Neural cell (in vitro differentiated cells): Measurements from ENCODE around the gene AKAP4. TPM values are rescaled to one million over a fixed set of nuclear protein-coding genes. Genes with fewer than 3 reads are reported as not detected.

Experiments used
- H2AFZ ChIP-seq: fragments of 200-600, 300-800 bp; sonication (generic), shearing (Covaris generic); 2 replicates; pipeline ENCODE4 v1.6.0; 2014; ENCODE audit warnings: low read depth, mild to moderate bottlenecking, antibody characterized with exemption, low read length, moderate library complexity
- H3F3A ChIP-seq: fragments of 200-600 bp; shearing (Covaris generic); 2 replicates; pipeline ENCODE4 v1.6.1; 2016; ENCODE audit warnings: mild to moderate bottlenecking, moderate library complexity, mixed read lengths, antibody characterized with exemption, low read length; ENCODE audit not compliant: insufficient read depth, poor library complexity, severe bottlenecking
- H3K27ac ChIP-seq: fragments of 200-600, 300-800 bp; sonication (generic), shearing (Covaris generic); 2 replicates; pipeline ENCODE4 v1.5.1; 2014; ENCODE audit warnings: mild to moderate bottlenecking, low read length, moderate library complexity
- H3K27me3 ChIP-seq: fragments of 300-800, 200-600 bp; sonication (generic), shearing (Covaris generic); 2 replicates; pipeline ENCODE4 v1.6.0; 2014; ENCODE audit warnings: mild to moderate bottlenecking, low read depth, low read length, moderate library complexity; ENCODE audit not compliant: insufficient read depth
- H3K36me3 ChIP-seq: fragments of 300-800, 200-600 bp; sonication (generic), shearing (Covaris generic); 2 replicates; pipeline ENCODE4 v1.5.1; 2014; ENCODE audit warnings: mild to moderate bottlenecking, antibody characterized with exemption, low read length, moderate library complexity; ENCODE audit not compliant: insufficient read depth
- H3K4me2 ChIP-seq: fragments of 300-800, 200-600 bp; sonication (generic), shearing (Covaris generic); 2 replicates; pipeline ENCODE4 v1.6.0; 2014; ENCODE audit warnings: mild to moderate bottlenecking, low read length
- H3K4me3 ChIP-seq: fragments of 300-800, 200-600 bp; sonication (generic), shearing (Covaris generic); 2 replicates; pipeline ENCODE4 v1.5.1; 2014; ENCODE audit warnings: mild to moderate bottlenecking, low read length, moderate library complexity
- H3K79me2 ChIP-seq: fragments of 200-600 bp; shearing (Covaris generic); replicated peaks from 2 replicates; pipeline ENCODE4 v1.6.0; 2014; ENCODE audit warnings: mild to moderate bottlenecking, low read length, moderate library complexity; ENCODE audit not compliant: insufficient read depth
- H3K9ac ChIP-seq: fragments of 300-800, 200-600 bp; sonication (generic), shearing (Covaris generic); 2 replicates; pipeline ENCODE4 v1.6.1; 2016; ENCODE audit warnings: mild to moderate bottlenecking, low read length, mixed read lengths
- H3K9me2 ChIP-seq: fragments of 200-600 bp; shearing (Covaris generic); 2 replicates; pipeline ENCODE4 v1.6.1; 2016; ENCODE audit warnings: mild to moderate bottlenecking, low read length, mixed read lengths; ENCODE audit not compliant: insufficient read depth
- H3K9me3 ChIP-seq: fragments of 200-600, 300-800 bp; sonication (generic), shearing (Covaris generic); 2 replicates; pipeline ENCODE4 v1.6.1; 2016; ENCODE audit warnings: mild to moderate bottlenecking, mixed run types, low read length, moderate library complexity, mixed read lengths
- H4K20me1 ChIP-seq: fragments of 200-600 bp; shearing (Covaris generic); 2 replicates; pipeline ENCODE4 v1.6.1; 2016; ENCODE audit warnings: mild to moderate bottlenecking, mixed run types; ENCODE audit not compliant: insufficient read depth
- CTCF ChIP-seq: fragments of 450-650 bp; IDR thresholded peaks from 2 replicates; pipeline ENCODE4 v1.5.1; 2014; ENCODE audit warnings: antibody characterized with exemption, mild to moderate bottlenecking, moderate library complexity; ENCODE audit not compliant: poor library complexity, severe bottlenecking
- EP300 ChIP-seq: fragments of 450-650 bp; conservative IDR thresholded peaks from 2 replicates; pipeline ENCODE4 v1.6.1; 2014; ENCODE audit warnings: antibody characterized with exemption, mild to moderate bottlenecking, moderate library complexity; ENCODE audit not compliant: poor library complexity, severe bottlenecking
- EZH2 ChIP-seq: fragments of 200-600, 300-800 bp; shearing (Covaris generic), sonication (generic); IDR thresholded peaks from 2 replicates; pipeline ENCODE4 v1.6.1; 2014; ENCODE audit warnings: antibody characterized with exemption, low read length, borderline replicate concordance, mild to moderate bottlenecking; ENCODE audit not compliant: insufficient read depth, poor library complexity, severe bottlenecking
- MXI1 ChIP-seq: fragments of 450-650 bp; conservative IDR thresholded peaks from 2 replicates; pipeline ENCODE4 v1.6.1; 2014; ENCODE audit warnings: antibody characterized with exemption, mild to moderate bottlenecking; ENCODE audit not compliant: poor library complexity, severe bottlenecking
- POLR2AphosphoS5 ChIP-seq: IDR thresholded peaks from 2 replicates; pipeline ENCODE4 v1.6.1; 2012
- RAD21 ChIP-seq: fragments of 450-650 bp; conservative IDR thresholded peaks from 2 replicates; pipeline ENCODE4 v1.6.1; 2014; ENCODE audit warnings: antibody characterized with exemption, mild to moderate bottlenecking, moderate library complexity
- SMC3 ChIP-seq: fragments of 450-650 bp; conservative IDR thresholded peaks from 2 replicates; pipeline ENCODE4 v1.6.1; 2014; ENCODE audit warnings: antibody characterized with exemption, mild to moderate bottlenecking, moderate library complexity; ENCODE audit not compliant: poor library complexity
- TAF1 ChIP-seq: IDR thresholded peaks from 2 replicates; pipeline ENCODE4 v1.6.1; 2012; ENCODE audit warnings: low read depth
- polyA plus RNA-seq: library from polyadenylated mRNA; depleted of rRNA; stranded (reverse); fragments of >200 nt; gene quantifications from 2 replicates; pipeline ENCODE4 v1.2.3, GENCODE V29; 2014
- TF ChIP-seq, protein P1 (sequence below): IDR thresholded peaks from 2 replicates; pipeline ENCODE4 v1.6.1; 2012; ENCODE audit warnings: borderline replicate concordance

AKAP4 gene
- polyA plus RNA-seq, 1 donor from 2014 or later: not detected

GRCh38 chrX:50180073-50180940 is 20.5 kb downstream of the AKAP4 start:
- H3K36me3 ChIP-seq: no peaks in the 10 kb centered on the region
- no peaks in the 10 kb centered on the region for H3K9me3 ChIP-seq

DNA sequence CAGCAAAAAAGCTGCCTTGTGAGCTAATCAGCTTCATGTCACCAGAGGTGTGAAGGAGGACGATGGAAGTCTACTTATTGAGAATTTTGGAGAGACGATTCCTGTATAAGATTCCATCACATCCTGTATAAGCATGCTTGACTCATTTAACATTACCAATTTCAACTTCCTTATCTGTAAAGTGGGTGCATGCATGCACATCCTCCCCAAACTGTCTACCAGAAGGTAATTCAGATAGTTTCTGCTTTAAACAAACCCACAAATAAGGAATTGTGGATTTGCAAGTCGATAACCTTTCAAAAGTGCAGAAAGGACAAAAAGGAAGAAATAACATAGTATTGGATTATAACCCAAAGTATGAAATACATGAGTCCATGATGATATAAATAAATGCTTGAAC is 31.1 kb downstream of the AKAP4 start:
- no peak overlapping the region for H3K4me2 ChIP-seq
- H3K79me2 ChIP-seq: no peaks in the 10 kb centered on the region
- no peaks in the 10 kb centered on the region for H3K9me3 ChIP-seq
- TF ChIP-seq, protein P1, sequence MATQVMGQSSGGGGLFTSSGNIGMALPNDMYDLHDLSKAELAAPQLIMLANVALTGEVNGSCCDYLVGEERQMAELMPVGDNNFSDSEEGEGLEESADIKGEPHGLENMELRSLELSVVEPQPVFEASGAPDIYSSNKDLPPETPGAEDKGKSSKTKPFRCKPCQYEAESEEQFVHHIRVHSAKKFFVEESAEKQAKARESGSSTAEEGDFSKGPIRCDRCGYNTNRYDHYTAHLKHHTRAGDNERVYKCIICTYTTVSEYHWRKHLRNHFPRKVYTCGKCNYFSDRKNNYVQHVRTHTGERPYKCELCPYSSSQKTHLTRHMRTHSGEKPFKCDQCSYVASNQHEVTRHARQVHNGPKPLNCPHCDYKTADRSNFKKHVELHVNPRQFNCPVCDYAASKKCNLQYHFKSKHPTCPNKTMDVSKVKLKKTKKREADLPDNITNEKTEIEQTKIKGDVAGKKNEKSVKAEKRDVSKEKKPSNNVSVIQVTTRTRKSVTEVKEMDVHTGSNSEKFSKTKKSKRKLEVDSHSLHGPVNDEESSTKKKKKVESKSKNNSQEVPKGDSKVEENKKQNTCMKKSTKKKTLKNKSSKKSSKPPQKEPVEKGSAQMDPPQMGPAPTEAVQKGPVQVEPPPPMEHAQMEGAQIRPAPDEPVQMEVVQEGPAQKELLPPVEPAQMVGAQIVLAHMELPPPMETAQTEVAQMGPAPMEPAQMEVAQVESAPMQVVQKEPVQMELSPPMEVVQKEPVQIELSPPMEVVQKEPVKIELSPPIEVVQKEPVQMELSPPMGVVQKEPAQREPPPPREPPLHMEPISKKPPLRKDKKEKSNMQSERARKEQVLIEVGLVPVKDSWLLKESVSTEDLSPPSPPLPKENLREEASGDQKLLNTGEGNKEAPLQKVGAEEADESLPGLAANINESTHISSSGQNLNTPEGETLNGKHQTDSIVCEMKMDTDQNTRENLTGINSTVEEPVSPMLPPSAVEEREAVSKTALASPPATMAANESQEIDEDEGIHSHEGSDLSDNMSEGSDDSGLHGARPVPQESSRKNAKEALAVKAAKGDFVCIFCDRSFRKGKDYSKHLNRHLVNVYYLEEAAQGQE: no peak
- TF ChIP-seq CTCF (no peak), MXI1 (no peak), EZH2 (no peak), RAD21 (no peak), TAF1 (no peak), SMC3 (no peak)

More at GRCh38 chrX:50180073-50180940, 20.5 kb downstream of the AKAP4 start:
- Histone ChIP-seq H3F3A (no peaks in the 10 kb centered on the region), H3K9ac (no peak overlapping the region), H3K4me2 (no peak overlapping the region), H3K27ac (no peak overlapping the region), H4K20me1 (no peaks in the 10 kb centered on the region), H2AFZ (no peak overlapping the region), H3K4me3 (no peak overlapping the region), H3K9me2 (no peaks in the 10 kb centered on the region), H3K79me2 (no peaks in the 10 kb centered on the region), H3K27me3 (no peaks in the 10 kb centered on the region)
- TF ChIP-seq RAD21: no peak
- TF ChIP-seq EP300: no peak
- TF ChIP-seq EZH2: no peak
- TF ChIP-seq, protein P1: no peak
- no peak for TF ChIP-seq POLR2AphosphoS5
- no peak for TF ChIP-seq CTCF
- TF ChIP-seq TAF1: no peak
- TF ChIP-seq MXI1: no peak
- TF ChIP-seq SMC3: no peak

More for the DNA sequence above, 31.1 kb downstream of the AKAP4 start:
- H3K9me2 ChIP-seq: no peaks in the 10 kb centered on the region
- no peak overlapping the region for H3K4me3 ChIP-seq
- H3K9ac ChIP-seq: no peak overlapping the region
- H3K27ac ChIP-seq: no peak overlapping the region
- no peaks in the 10 kb centered on the region for H3K36me3 ChIP-seq
- H3F3A ChIP-seq: no peaks in the 10 kb centered on the region
- H4K20me1 ChIP-seq: no peaks in the 10 kb centered on the region
- H3K27me3 ChIP-seq: no peaks in the 10 kb centered on the region
- H2AFZ ChIP-seq: no peak overlapping the region
